ENCODE results near the gene ST3GAL3.

Gene ST3GAL3

DNA sequence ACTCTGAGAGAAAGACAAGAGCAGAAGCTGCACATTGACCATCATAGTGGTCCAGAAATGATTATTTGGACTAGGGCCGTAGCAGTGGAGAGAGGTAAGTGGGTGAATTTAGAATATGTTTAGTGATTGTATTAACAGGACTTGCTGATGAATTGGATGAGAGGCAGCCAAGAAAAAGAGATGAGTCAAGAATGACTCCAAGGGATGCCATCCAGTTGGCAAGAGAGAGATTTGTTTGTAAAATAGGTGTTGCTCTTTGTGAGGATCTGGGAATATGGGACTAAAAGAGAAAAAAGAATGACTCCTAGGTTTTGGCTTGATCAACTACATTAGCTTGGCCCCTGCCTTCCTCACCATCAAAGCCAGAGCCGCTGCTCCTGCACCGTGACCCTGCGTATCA is 172.1 kb downstream of the ST3GAL3 start:
- DNase-seq, result no peak

DNA sequence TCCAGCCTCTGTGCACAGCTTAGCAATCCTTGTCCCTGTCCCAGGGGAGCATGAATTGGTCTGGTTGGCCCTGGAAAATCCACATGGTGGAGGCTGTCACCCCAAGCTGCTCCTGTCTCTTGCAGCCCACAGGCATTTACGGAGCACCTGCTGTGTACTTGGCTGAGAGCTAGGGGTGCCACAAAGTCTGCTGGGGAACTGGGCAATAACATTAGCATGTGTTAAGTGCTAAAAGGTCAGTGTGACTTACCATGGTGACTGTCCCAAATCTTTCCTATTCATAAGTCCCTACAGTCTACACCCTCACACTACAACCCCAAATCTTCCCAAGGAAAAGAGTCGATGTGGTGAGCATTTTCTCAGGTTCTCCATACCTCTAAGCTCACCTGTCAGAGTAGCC is 172.7 kb downstream of the ST3GAL3 start:
- DNase-seq, result no peak

DNA sequence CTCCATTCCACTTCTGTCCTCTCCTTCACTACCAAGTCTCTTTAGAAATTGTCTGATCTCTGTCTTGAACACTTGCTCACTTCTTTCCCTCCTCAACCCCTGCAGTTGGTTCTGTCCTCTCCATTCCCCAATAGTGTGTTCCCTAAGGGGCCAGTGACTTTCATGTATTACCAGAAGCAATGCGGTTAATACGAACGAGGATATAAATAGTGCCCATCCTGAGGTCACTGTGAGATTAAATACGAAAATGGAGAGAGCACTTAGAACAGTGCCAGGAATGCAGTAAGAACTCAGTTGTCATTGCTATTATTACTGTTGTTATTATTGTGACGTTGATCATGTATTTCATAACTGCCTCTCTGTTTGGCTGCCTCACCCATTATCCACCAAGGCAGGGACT is 173.3 kb downstream of the ST3GAL3 start:
- no peak for DNase-seq

DNA sequence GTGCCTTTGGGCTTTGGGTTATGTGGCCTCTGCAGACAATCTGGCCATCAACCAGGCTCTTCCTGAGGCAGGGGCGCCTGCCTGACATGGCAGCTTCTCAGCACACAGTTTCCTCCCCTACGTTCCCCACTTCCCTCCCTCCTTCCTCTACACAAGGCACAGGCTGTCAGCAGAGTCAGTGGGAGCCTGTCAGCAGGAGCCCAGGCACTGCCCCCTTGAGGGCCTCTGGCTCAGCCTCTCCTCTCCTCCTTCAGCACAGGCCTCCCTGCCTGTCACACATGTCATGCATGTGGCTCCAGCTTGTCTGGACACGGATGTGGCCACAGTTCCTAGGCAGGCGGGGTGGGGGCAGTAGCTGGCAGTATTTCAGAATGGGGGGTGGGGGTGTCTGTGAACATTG is 174.1 kb downstream of the ST3GAL3 start:
- DNase-seq, result peak in 3 of 4 experiments; percentile 21 to 27 (median 21)

DNA sequence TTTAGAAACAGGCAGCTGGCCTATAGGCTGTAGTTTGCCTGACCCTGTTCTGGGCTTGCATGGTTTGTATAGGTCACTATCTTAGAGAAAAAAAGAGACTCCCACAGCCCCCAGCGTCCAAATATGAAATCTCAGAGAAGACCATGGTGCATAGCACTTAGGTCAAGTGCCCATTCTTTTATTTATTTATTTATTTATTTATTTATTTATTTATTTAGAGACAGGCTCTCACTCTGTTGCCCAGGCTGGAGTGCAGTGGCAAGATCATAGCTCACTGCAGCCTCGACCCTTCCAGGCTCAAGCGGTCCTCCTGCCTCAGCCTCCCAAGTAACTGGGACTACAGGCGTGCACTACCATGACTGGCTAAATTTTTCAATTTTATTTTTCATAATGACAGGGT is 175.4 kb downstream of the ST3GAL3 start:
- DNase-seq, result no peak

DNA sequence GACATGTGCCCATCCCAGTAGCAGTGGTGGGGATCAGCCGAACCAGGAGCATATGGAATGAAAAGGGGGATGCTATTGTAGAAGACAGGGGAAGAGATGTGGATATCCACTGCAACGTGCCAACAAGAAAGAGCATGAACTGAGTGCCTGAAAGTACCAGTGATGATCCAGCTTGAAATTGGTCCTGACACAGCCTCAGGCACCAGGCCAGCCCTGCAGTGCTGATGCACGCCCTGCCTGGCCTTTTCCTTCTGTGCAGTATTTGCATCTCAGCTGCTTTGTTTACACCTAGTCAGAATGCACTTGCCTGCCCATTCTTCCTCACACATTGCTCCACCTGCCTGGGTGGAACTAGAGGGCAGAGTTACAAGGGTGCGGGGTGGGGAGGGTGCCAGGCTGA is 176.0 kb downstream of the ST3GAL3 start:
- DNase-seq, result no peak

DNA sequence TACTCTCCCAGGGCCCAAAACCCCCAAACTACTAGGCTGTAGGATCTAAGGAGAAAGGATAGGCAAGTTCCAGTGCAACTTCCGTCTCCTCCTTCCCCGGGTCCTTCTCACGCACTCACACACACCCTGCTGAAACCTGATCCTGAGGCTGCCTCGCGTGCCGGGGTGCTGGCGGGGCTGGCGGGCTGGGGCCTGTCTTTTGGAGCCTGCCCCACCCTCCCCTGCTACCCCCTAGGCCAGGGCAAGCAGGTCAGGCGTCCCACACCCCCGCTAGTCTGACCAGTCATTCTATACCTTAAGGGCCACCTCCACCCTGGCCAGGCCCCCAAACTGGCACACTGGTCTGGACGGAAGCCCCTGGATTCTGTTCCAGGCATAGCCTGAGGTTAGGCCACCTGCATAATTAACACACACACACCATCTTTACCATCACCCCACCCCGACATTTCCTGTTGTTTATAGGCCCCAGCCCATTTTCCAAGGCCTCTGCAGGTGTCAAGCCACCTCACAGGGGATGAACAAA is 178.0 kb downstream of the ST3GAL3 start:
- no peak for DNase-seq

DNA sequence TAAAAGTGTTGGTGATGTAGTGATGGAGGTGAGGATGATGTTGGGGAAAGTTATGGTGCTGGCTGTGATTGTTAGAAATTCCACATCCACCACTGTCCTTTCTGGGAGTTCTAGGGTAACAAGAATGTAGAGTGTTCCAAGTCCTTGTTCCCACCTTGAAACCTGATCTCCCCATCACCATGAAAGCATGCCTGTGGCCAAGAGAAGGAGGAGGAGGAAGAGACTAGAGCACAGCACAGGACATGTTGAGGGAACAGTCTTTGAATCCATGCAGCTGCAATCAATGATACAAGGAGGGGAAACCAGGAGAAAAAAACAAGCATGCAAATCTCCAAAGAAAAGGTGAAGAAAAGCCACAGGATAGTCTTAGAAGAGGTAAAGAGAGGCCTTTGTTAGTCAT is 180.4 kb downstream of the ST3GAL3 start:
- no peak for DNase-seq

DNA sequence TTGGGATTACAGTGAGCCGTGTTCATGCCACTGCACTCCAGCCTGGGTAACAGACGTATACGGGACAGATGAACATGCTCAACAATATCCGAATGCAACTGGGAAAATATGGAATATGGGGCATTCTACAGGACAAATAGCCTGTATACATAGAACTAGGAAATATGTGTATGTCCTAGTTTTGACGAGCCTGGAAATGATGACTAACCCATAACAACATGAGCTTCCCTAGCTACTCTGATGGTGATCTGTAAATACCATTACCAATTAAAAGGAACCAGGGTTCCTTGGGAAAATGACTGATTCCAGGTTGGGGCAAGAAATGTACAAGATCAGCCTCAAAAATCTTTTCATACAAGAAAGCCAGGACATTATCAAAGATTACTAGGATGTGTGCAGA is 183.5 kb downstream of the ST3GAL3 start:
- DNase-seq, result peak in 2 of 4 experiments; percentile 22 to 34

DNA sequence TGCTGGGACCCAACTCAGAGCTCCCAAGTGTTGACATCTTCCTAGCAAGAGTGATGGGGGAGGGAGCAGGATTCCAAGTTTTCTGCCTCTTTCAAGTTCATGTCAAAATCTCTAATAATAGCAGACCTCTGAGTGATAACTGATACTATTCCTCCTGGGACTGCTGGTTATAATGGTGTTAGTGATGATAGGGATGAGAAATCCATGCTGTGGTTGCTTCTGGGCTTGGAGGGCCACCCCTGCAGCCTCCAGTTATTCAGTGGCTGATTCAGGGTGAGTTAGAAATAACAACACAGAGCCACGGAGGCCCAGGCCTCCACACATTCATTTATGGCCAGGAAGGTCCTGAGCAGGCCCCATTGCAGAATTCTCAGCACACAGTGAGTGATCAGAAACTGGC is 185.7 kb downstream of the ST3GAL3 start:
- no peak for DNase-seq

DNA sequence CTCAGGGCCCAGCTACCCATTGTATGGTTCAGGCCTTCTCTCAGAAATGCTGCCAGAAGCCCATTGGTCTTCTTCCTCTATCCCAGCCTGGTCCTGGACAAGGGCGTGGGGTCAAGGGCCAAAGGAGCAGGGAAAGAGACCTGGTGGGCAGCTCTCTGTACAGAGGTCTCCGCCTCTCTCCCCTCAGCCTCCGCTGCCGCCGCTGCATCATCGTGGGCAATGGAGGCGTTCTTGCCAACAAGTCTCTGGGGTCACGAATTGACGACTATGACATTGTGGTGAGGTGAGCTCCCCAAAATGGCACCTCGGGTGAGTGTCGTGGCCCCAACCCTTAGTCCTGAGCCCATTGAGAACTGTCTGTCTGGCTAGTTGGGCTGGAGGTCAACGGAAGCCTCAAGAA is 191.6 kb downstream of the ST3GAL3 start:
- DNase-seq, result no peak

DNA sequence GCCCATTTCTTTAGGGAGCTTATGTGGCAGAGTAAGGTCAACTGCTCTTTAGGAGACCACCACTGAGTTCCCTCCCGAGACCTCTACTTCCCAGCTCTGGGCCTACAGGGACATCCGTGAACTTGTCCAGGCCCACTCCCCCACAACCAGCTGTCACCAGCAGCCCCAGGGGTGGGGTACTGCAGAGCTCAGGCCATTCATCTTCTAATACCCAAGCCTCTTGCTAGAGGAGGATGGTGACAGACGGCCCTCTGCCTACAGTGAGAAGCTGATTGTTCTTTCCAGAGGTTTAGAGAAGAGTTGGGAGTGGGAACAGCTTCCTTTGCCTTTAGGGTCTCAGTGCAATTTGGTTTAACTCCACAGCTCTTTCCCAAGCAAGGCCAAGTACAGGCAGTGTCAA is 193.1 kb downstream of the ST3GAL3 start:
- DNase-seq, result no peak

DNA sequence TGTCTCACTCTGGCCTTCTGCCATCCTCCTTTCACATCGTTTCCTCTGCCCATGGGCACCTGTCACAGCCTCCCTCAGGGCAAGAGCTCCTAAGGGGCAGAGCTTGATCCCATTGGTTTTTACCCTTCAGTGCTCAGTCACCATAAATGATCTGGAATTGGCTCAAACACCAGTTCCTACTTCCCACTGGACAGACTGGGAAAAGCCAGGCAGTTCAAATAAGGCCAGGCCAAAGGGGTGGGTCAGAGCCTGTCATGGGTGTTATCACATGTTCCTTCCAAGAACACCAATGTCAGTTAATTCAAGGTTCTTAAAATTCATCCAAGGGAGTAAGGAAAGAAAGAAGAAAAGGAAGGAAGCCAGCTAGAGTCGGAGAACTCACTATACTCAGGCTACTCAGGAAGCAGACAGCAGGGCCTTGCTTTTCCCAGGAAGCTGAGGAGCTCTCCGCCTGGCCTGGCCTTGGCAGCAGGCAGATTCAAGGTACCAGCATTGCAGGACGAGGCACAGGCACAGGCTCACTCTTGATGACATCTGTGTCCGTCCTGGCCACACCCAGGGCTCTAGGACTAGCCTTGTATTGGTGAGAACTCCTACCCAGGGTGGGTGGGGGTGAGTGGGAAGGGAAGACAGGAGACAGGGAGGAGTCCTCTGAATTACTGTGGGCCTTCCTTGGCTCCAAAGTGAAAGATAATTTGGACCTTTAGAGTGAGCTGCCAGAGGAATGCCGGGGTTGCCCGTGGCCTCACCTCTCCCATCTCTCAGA is 194.0 kb downstream of the ST3GAL3 start:
- no peak for DNase-seq

DNA sequence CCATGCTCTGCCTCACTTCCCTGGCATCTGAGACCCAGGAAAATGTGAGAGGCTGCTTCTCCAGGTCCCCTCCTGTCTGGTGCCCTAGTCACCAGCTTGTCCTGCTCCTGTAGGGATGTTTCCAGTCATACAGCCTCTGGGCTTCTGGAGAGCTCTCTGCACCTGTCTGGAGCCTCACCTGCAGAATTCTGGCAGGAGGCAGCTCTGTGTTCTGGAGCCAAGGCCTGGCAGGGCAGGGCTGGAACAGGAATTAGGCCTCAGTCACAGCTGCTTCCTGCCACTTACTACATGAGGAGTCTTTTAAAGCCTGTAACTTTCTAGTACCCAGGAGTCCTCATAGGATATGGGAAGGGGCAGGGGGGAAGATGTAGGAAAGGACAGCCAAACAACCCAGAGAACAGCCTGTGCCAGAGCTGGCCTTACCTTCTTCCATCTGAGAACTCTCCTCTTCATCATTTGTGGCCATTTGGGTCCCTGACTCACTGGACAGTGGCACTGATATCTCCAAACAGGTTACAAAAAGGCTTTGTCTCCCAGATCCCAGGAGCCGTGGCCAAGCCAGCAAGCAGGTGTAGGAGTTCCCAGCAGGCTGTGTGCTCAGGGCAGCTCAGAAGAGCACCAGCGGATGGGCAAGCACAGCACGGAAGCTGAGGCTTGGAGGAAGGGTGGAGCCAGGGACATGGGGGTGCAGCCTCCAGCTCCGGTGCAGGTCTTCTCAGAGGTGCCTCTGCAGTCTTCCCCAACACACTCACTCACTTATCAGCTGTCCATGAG is 194.9 kb downstream of the ST3GAL3 start:
- DNase-seq, result no peak

DNA sequence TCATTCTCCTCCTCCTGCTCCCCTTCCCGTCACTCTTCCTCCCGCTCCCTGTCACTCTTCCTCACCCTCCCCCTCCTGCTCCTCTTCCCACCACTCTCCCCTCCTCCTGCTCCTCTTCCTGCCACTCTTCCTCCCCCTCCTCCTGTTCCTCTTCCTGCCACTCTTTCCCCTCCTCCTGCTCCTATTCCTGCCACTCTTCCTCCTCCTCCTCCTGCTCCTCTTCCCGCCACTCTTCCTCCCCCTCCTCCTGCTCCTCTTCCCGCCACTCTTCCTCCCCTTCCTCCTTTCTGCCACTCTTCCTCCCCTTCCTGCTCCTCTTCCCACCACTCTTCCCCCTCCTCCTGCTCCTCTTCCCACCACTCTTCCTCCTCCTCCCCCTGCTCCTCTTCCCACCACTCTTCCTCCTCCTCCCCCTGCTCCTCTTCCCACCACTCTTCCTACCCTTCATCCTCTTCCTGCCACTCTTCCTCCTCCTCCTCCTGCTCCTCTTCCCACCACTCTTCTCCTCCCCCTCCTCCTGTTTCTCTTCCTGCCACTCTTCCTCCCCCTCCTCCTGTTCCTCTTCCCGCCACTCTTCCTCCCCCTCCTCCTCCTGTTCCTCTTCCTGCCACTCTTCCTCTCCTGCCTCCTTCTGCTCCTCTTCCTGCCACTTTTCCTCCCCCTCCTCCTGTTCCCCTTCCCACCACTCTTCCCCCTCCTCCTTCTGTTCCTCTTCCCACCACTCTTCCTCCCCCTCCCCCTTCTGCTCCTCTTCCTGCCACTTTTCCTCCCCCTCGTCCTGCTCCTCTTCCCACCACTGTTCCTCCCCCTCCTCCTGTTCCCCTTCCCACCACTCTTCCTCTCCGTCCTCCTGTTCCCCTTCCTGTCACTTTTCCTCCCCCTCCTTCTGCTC is 197.6 kb downstream of the ST3GAL3 start:
- no peak for DNase-seq

DNA sequence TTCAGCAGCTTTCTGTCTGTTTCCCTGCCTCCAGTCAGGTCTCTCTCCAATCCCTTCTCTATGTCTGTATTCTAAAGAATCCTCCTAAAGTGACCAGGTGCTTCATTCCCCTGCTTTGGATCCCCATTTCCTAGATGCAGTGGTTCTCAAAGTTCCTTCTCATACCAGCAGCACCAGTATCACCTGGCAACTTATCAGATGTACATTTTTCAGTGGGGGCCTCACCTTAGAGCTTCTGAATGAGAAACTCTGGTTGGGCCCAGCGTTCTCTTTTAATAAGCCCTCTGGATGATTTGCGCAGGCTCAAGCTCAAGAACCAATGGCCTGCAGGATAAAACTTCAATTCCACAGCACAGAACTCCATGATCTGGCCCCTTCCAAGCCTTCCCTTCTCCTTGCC is 200.9 kb downstream of the ST3GAL3 start:
- no peak for DNase-seq

DNA sequence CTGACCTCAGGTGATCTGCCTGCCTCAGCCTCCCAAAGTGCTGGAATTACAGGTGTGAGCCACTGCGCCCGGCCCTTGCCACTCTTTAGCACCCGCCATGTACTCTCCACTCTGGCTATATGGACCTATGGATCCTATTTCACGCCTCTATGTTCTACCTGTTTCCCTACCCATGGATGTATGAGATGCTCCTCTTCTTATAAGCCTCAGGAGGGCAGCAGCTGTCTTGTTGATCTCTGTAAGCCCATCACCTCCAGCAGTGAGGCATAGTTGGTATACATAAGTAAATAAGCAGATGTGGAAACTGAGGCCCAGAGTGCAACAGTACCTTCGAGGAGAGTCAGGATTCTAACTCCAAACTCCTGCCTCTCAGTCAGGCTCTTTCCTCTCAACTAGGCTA is 201.5 kb downstream of the ST3GAL3 start:
- DNase-seq, result no peak

DNA sequence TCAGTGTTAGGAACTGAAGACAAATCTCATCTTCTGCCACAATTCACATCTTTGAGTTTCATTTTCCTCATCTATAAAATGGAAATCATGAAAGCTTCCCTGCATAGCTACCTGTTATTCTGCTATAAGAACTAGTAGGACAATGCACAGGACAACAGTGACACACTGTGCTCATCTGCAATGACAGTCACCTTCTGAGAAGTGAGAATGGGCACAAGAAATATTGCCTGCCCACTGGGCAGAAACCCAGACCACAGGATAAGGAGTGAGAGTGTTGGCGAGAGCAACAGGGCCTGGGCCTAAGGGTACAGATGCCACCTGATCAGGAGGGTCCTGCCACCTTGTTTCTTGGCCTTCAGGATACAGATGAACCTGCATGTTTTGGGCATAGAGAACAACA is 203.0 kb downstream of the ST3GAL3 start:
- no peak for DNase-seq

DNA sequence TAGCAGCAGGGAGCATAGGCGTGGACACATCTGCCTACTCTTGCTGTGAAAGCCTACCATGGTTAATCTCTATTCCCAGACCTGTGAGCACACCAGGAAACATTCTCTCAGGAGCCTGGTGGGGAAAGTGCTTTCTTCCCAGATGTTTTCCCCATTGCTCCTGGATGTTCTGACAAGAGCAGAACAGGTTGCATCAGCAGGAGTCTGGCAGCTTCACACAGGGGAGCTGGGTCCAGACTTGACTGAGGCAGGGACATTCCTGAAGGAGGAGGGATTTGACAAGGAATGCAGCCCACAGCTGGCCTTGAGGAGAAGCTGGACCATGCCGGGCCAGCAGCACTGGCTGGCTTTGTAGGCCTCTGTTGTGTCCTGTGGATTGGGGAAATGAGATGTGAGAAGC is 205.3 kb downstream of the ST3GAL3 start:
- DNase-seq, result no peak

DNA sequence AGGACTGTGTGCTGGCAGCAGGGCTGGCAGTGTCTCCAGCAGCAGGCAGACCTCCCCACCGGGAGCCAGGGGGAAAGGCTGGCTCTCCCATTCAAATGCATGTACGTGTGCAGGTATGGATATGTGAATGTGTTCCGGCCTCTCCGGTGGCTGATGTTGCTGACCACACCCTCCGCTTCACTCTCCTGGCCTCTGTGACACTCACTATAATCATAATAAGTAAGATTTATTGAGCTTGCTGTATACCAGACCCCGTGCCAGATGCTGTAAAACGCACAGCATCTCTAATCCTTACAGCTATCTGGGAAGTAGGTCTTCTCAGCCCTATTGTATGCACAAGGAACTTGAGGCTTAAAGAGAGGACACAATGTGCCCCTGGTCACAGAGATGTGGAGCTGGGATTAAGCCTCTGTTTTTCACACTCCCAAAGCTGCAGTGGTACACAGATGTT is 205.7 kb downstream of the ST3GAL3 start:
- DNase-seq, result no peak

DNA sequence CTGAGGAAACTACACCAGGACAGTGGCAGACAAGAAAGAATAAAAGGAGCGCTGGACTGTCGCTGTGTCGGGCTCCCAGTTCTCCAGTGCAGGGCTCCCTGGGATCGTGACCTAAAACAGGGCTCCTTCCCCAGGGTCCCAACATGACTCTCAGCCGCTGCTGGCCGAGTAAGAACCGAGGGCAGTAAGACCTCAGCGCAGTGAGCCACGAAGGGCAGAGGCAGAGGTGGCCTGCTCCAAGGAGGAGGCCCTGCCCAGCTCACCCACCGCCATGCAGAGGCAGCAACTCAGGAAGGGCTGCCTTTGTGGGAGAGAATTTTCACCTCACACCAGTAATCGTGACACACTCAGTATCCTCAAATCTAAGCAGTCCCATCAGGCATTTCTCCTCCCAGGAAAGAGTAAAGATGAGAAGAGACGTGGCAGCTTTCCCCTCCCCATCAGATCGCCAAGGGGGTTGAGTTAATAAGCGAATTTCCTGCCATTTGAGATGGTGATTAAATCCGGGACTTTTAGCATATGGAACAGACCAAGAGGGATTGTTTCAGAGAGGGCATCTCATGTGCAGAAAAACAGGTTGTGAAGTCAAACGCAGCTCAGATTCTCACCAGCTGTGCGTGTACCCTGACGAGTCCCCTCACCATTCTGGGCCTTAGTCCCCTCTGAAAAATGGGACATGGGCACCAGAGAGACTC is 206.5 kb downstream of the ST3GAL3 start:
- no peak for DNase-seq
